ENCODE data around the gene PSMD9. TPM values are rescaled to one million over a fixed set of nuclear protein-coding genes. Genes with fewer than 3 reads are reported as not detected.

The PSMD9 gene
- total RNA-seq, 1 experiment from 2014 or later, result 39.9 TPM

DNA sequence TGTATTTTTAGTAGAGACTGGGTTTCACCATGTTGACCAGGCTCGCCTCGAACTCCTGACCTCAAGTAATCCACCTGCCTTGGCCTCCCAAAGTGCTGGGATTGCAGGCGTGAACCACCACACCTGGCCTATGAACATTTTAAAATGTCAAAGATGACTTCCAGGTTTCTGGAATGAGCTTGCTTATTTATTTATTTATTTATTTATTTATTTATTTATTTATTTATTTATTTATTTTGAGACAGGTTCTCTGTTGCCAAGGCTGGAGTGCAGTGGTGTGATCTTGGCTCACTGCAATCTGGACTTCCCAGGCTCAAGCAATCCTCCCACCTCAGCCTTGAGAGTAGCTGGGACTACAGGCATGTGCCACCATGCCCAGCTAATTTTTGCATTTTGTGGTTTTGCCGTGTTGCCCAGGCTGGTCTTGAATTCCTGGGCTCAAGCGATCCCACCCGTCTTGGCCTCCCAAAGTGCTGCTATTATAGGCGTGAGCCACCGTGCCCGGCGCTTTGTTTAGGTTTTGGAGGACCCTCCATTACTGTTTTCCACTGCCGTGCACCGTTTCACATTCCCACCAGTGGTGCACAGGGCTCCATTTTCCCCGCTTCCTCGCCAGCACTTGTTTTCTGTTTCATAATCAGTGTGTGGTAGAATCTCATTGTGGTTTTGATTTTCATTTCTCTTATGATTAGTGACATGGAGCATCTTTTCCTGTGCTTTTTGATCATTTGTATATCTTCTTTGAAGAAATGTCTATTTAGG lies 23.4 kb downstream of the PSMD9 start:
- H3K4me1 Mint-ChIP-seq, result peaks cover 0 to 9% of the 10 kb centered on the region in 2 experiments; a peak in 2 of 4 replicates
- no peak for DNase-seq
- H2BK5ac ChIP-seq (ENCODE audit: insufficient read length, low read length), result no peak overlapping the region
- WGBS (ENCODE audit: extremely low coverage, insufficient read length, low lambda C conversion rate), result no CpG with 5 or more reads among the region's 14 CpGs
- H4K91ac ChIP-seq (ENCODE audit: insufficient read length, low read depth, low read length), result no peak overlapping the region
- peak overlapping the region in 1 of 3 experiments; percentile 24; a peak in 1 of 7 replicates for H3K27ac Mint-ChIP-seq
- H3K4ac ChIP-seq (ENCODE audit: low read depth, low read length), result no peak overlapping the region
- no peaks in the 10 kb centered on the region for H3K9me3 ChIP-seq (ENCODE audit: control insufficient read depth, low read depth, low read length)
- H4K8ac ChIP-seq (replicated peaks; ENCODE audit: insufficient read length, low read depth, low read length), result no peak overlapping the region
- H3K4me1 ChIP-seq (ENCODE audit: insufficient read depth, low read length), result no peaks in the 10 kb centered on the region
- H3K36me3 Mint-ChIP-seq (ENCODE audit: insufficient read depth in 1 of 3, low read depth in 3 of 3), result peaks cover 3 to 53% (median 22%) of the 10 kb centered on the region in 3 experiments; a peak in 6 of 7 replicates
- H2BK15ac ChIP-seq (ENCODE audit: low read depth, low read length), result no peak overlapping the region
- H3K27me3 ChIP-seq (ENCODE audit: insufficient read depth, low read length), result no peaks in the 10 kb centered on the region
- no peak overlapping the region for H3K9ac ChIP-seq (ENCODE audit: extremely low read depth, insufficient read length, low read length)
- no peaks in the 10 kb centered on the region for H4K20me1 ChIP-seq (ENCODE audit: control insufficient read depth, insufficient read depth, insufficient read length)
- no peak overlapping the region for H3K4me2 ChIP-seq (ENCODE audit: insufficient read depth, insufficient read length, low read length)
- TF ChIP-seq, protein P1, sequence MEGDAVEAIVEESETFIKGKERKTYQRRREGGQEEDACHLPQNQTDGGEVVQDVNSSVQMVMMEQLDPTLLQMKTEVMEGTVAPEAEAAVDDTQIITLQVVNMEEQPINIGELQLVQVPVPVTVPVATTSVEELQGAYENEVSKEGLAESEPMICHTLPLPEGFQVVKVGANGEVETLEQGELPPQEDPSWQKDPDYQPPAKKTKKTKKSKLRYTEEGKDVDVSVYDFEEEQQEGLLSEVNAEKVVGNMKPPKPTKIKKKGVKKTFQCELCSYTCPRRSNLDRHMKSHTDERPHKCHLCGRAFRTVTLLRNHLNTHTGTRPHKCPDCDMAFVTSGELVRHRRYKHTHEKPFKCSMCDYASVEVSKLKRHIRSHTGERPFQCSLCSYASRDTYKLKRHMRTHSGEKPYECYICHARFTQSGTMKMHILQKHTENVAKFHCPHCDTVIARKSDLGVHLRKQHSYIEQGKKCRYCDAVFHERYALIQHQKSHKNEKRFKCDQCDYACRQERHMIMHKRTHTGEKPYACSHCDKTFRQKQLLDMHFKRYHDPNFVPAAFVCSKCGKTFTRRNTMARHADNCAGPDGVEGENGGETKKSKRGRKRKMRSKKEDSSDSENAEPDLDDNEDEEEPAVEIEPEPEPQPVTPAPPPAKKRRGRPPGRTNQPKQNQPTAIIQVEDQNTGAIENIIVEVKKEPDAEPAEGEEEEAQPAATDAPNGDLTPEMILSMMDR (conservative IDR thresholded peaks at IDR 0.05), result no peak
- no peak overlapping the region for H3K14ac ChIP-seq (ENCODE audit: insufficient read depth, low read length)
- no peak overlapping the region for H3T11ph ChIP-seq (ENCODE audit: low read length)
- H3K27ac ChIP-seq (ENCODE audit: insufficient read length, low read depth, low read length), result no peak overlapping the region
- H2BK12ac ChIP-seq (ENCODE audit: insufficient read length, low read depth, low read length), result no peak overlapping the region
- no peaks in the 10 kb centered on the region for H3K9me3 Mint-ChIP-seq
- H3K56ac ChIP-seq (ENCODE audit: insufficient read length, low read depth, low read length), result no peak overlapping the region
- H2AFZ ChIP-seq (ENCODE audit: low read length), result no peak overlapping the region
- no peak overlapping the region for H4K5ac ChIP-seq (ENCODE audit: insufficient read length, low read depth, low read length)
- no peaks in the 10 kb centered on the region for H3K27me3 Mint-ChIP-seq (ENCODE audit: low read depth)
- H2BK20ac ChIP-seq (ENCODE audit: low read depth, low read length, poor library complexity, severe bottlenecking), result no peak overlapping the region
- H3K79me2 ChIP-seq (ENCODE audit: insufficient read depth, low read length), result no peaks in the 10 kb centered on the region
- no peaks in the 10 kb centered on the region for H3K79me1 ChIP-seq (ENCODE audit: insufficient read depth, low read depth, low read length, poor library complexity, severe bottlenecking)
- H2BK120ac ChIP-seq (ENCODE audit: low read depth, low read length, poor library complexity, severe bottlenecking), result no peak overlapping the region
- no peaks in the 10 kb centered on the region for H3K23me2 ChIP-seq (ENCODE audit: insufficient read length, low read depth, low read length, poor library complexity, severe bottlenecking)
- no peak overlapping the region for H3K18ac ChIP-seq (ENCODE audit: insufficient read length, low read depth, low read length)
- H3K4me3 Mint-ChIP-seq, result no peak overlapping the region
- no peak overlapping the region for H2AK5ac ChIP-seq (ENCODE audit: insufficient read length, low read length)
- H3K23ac ChIP-seq (ENCODE audit: insufficient read length, low read depth, low read length), result no peak overlapping the region

Data from H9 (cell line).